PFSK-1 (cell line): ENCODE results near the gene C17orf75.

Experiments used
- POLR2AphosphoS5 ChIP-seq: IDR thresholded peaks from 2 replicates; pipeline ENCODE4 v1.6.1; 2012; ENCODE audit warnings: low read depth, mild to moderate bottlenecking, control low read depth, low read length, moderate library complexity
- REST ChIP-seq, 2 experiments: IDR thresholded peaks; 2 replicates each; pipeline versions ENCODE4 v1.6.1 to v1.8.0; 2011 to 2012; ENCODE audit warnings: low read depth in 2 of 2, low read length in 2 of 2, control low read depth in 1 of 2, inconsistent platforms in 1 of 2, mild to moderate bottlenecking in 1 of 2, moderate library complexity in 1 of 2; ENCODE audit not compliant: insufficient read depth in 1 of 2
- SIN3A ChIP-seq: IDR thresholded peaks from 2 replicates; pipeline ENCODE4 v1.6.1; 2012; ENCODE audit warnings: mild to moderate bottlenecking, low read length, moderate library complexity, borderline replicate concordance; ENCODE audit not compliant: insufficient read depth

GRCh38 chr17:32283745-32284201 lies 58.2 kb downstream of the C17orf75 start:
- no peak for TF ChIP-seq REST (IDR thresholded peaks at IDR 0.05; ENCODE audit: insufficient read depth in 1 of 2, low read depth in 2 of 2, low read length in 2 of 2)
- TF ChIP-seq POLR2AphosphoS5, result no peak
- TF ChIP-seq SIN3A, result no peak
